Ovary (tissue), 9 donors: ENCODE data around the gene FIZ1. TPM values are rescaled to one million over a fixed set of nuclear protein-coding genes. Genes with fewer than 3 reads are reported as not detected.
A peak's percentile ranks its signal among the peaks of the same experiment; 100 is the strongest.

ENCODE experiments used
- DNase-seq, 5 donors: peaks; one replicate each; pipeline ENCODE4 v3.0.0-alpha.2; 2019 to 2020
- H3K27ac ChIP-seq, 2 donors: fragments of 200-600 bp; one replicate each; pipeline versions ENCODE4 v1.5.1 to v1.8.0; 2019 to 2022
- H3K27me3 ChIP-seq: fragments of 200-600 bp; one replicate; pipeline ENCODE4 v1.8.0; 2022
- H3K36me3 ChIP-seq: fragments of 200-600 bp; sonication (generic); one replicate; pipeline ENCODE4 v1.5.1; 2019
- H3K4me1 ChIP-seq: one replicate; pipeline ENCODE4 v1.8.1; 2013; ENCODE audit warnings: mild to moderate bottlenecking, moderate library complexity; ENCODE audit not compliant: insufficient read depth
- H3K4me3 ChIP-seq: fragments of 200-600 bp; sonication (generic); one replicate; pipeline ENCODE4 v1.5.1; 2017
- H3K9me3 ChIP-seq, 2 donors: fragments of 200-600 bp in 1 of 2; sonication (generic) in 1 of 2; one replicate each; pipeline versions ENCODE4 v1.5.1 to v1.8.1; 2013 to 2019; ENCODE audit warnings: mild to moderate bottlenecking in 1 of 2, moderate library complexity in 1 of 2
- EP300 ChIP-seq: sonication (generic); formaldehyde crosslinking; IDR thresholded peaks from one replicate; pipeline ENCODE4 v1.6.1; 2017; ENCODE audit warnings: antibody characterized with exemption
- POLR2A ChIP-seq: fragments of 450-650 bp; IDR thresholded peaks from one replicate; pipeline ENCODE4 v1.6.1; 2017; ENCODE audit warnings: antibody characterized with exemption, mild to moderate bottlenecking, moderate library complexity
- WGBS, 3 donors: extraction: QIAGEN DNeasy Blood & Tissue Kit in 1 of 3; methylation state at CpG; one replicate each; pipeline versions ENCODE4 v1.1.5 to v1.1.7; 2013 to 2017; 5-methylcytosine and 5-hydroxymethylcytosine counted together
- intact Hi-C, 4 donors: fragments of 100-400 bp; cut with DNase I; formaldehyde crosslinking; loops; one replicate each; pipeline versions ENCODE4 v1.11.0 to v1.15.1; 2022 to 2023
- polyA plus RNA-seq, 2 donors: library from polyadenylated mRNA; stranded (reverse); fragments of 200-250 nt in 1 of 2; fragments of 350-450 nt in 1 of 2; fragmentation: Illumina TruSeq in 1 of 2; extraction: RNeasy Lipid Tissue Mini Kit (QIAGEN cat#74804) in 1 of 2; gene quantifications; one replicate each; pipeline ENCODE4 v1.2.3, GENCODE V29; 2013 to 2014
- total RNA-seq, 7 donors: library from RNA; depleted of rRNA in 2 of 7; stranded (reverse); fragments of >200 nt in 2 of 7; fragmentation: NEBNext Ultra II Directional in 3 of 7; extraction: Animal tissue kit (Norgen Biotek cat#: 25700) in 3 of 7; gene quantifications; one replicate each; pipeline versions ENCODE4 v1.1.0 to v1.2.4, GENCODE V29; 2016 to 2023
- TF ChIP-seq, protein P1 (sequence below), 3 donors: fragments of 450-650 bp in 2 of 3; fragments of 200-600 bp in 1 of 3; IDR thresholded peaks; one replicate each; pipeline versions ENCODE4 v1.5.1 to v1.8.0; 2016 to 2022; ENCODE audit warnings: antibody characterized with exemption in 3 of 3, mild to moderate bottlenecking in 1 of 3
- donor health status: DM: no; HTN: no; CAD: no; lungs with moderate emphysema.
- donor health status: DM: no; HTN: no; CAD: no.
- donor health status: Bipolar disorder and iron deficiency.
- donor health status: DM: yes; HTN: yes; CAD: no.
- donor health status: DM: no; HTN: no; CAD: no.
- donor health status: DM: yes; HTN: yes; CAD: no.

The FIZ1 gene
- total and polyA plus RNA-seq, 9 donors = 3.6 to 22.7 (median 13.4) TPM

DNA sequence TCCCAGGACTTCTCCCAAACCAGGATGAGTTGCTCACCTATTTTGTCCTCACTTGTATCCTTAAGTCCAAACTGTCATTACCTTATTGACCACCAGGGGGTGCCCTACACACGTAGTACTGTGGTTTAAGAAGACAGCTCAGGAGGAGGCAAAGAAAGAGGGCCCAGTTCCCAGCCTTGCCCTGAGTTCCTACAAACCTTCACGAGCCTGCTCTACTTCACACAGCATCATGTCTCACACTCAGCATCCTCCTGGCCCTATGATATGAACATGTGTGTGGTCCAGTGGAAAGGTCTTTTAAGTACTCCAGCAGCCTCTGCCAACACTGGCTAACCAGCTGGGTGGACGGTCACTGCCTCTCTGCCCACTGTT, 33.1 kb upstream of the FIZ1 start:
- intact Hi-C loops = loop anchor here in 2 of 4 donors (5.0 to 10.0 kb wide), 2 partner anchors 115 to 518 kb away; partner anchors contain the start of gene PPP1R12C (in 1 of the 2)
- H3K27me3 ChIP-seq = no peaks in the 10 kb centered on the region
- 18 to 27% (median 22%) methylated on average over 3 of the region's 3 CpGs for WGBS, 3 donors
- peaks cover 10% of the 10 kb centered on the region for H3K4me1 ChIP-seq
- no peaks in the 10 kb centered on the region for H3K36me3 ChIP-seq
- H3K4me3 ChIP-seq = no peak overlapping the region
- DNase-seq = peak; percentile 63 to 93 (median 81)
- no peak overlapping the region for H3K27ac ChIP-seq
- no peaks in the 10 kb centered on the region for H3K9me3 ChIP-seq
- TF ChIP-seq EP300 = no peak
- TF ChIP-seq POLR2A = no peak
- TF ChIP-seq, protein P1, sequence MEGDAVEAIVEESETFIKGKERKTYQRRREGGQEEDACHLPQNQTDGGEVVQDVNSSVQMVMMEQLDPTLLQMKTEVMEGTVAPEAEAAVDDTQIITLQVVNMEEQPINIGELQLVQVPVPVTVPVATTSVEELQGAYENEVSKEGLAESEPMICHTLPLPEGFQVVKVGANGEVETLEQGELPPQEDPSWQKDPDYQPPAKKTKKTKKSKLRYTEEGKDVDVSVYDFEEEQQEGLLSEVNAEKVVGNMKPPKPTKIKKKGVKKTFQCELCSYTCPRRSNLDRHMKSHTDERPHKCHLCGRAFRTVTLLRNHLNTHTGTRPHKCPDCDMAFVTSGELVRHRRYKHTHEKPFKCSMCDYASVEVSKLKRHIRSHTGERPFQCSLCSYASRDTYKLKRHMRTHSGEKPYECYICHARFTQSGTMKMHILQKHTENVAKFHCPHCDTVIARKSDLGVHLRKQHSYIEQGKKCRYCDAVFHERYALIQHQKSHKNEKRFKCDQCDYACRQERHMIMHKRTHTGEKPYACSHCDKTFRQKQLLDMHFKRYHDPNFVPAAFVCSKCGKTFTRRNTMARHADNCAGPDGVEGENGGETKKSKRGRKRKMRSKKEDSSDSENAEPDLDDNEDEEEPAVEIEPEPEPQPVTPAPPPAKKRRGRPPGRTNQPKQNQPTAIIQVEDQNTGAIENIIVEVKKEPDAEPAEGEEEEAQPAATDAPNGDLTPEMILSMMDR (IDR thresholded peaks at IDR 0.05) = peak; percentile 77 to 90 (median 79)

DNA sequence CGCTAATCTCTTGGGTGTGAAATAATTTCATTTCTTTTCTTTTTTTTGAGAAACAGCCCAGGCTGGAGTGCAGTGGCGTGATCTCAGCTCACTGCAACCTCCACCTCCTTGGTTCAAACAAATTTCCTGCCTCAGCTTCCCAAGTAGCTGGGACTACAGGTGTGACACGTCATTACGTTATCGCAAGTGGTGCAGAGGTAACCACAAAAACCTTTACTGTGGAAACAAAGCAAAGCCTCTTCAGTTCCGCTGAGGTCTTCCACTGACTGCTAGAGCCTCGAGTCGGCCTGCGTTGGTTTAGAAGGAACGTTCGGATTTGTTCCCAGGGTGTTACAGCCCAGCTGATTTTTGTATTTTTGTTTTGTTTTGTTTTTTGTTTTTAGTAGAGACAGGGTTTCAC, 27.0 kb upstream of the FIZ1 start:
- TF ChIP-seq, protein P1 (IDR thresholded peaks at IDR 0.05) = no peak
- no peak for TF ChIP-seq EP300
- TF ChIP-seq POLR2A = no peak
- intact Hi-C loops = no loop called here
- H3K36me3 ChIP-seq = no peaks in the 10 kb centered on the region
- no peak overlapping the region for H3K27ac ChIP-seq
- H3K27me3 ChIP-seq = no peaks in the 10 kb centered on the region
- H3K4me1 ChIP-seq = peaks cover 4% of the 10 kb centered on the region
- no peak overlapping the region for H3K4me3 ChIP-seq
- WGBS, 3 donors = 82 to 87% (median 85%) methylated on average over 11 of the region's 11 CpGs
- no peak for DNase-seq
- no peaks in the 10 kb centered on the region for H3K9me3 ChIP-seq

DNA sequence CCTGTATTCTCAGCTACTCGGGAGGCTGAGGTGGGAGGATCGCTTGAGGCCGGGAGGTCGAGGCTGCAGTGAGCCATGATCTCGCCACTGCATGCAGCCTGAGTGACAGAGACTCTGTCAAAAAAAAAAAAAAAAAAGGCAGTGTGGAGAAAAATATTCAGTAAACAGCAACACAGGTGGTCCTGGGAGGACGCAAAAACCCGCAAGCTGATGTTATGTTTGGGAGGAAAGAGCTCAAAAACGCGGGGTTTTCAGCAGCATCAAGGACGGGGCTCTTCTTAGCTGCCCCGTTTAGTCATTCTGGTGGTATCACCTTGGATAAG, 25.6 kb upstream of the FIZ1 start:
- 14 to 24% (median 19%) methylated on average over 11 of the region's 11 CpGs for WGBS, 3 donors
- H3K4me3 ChIP-seq = peak overlapping the region; percentile 60
- intact Hi-C loops = no loop called here
- TF ChIP-seq, protein P1 (IDR thresholded peaks at IDR 0.05) = no peak
- TF ChIP-seq POLR2A = no peak
- no peak for TF ChIP-seq EP300
- no peaks in the 10 kb centered on the region for H3K9me3 ChIP-seq
- H3K4me1 ChIP-seq = peaks cover 4% of the 10 kb centered on the region
- peak in 1 of 5 donors; percentile 45 for DNase-seq
- peak overlapping the region in 1 of 2 donors; percentile 90 for H3K27ac ChIP-seq
- H3K27me3 ChIP-seq = no peaks in the 10 kb centered on the region
- no peaks in the 10 kb centered on the region for H3K36me3 ChIP-seq

DNA sequence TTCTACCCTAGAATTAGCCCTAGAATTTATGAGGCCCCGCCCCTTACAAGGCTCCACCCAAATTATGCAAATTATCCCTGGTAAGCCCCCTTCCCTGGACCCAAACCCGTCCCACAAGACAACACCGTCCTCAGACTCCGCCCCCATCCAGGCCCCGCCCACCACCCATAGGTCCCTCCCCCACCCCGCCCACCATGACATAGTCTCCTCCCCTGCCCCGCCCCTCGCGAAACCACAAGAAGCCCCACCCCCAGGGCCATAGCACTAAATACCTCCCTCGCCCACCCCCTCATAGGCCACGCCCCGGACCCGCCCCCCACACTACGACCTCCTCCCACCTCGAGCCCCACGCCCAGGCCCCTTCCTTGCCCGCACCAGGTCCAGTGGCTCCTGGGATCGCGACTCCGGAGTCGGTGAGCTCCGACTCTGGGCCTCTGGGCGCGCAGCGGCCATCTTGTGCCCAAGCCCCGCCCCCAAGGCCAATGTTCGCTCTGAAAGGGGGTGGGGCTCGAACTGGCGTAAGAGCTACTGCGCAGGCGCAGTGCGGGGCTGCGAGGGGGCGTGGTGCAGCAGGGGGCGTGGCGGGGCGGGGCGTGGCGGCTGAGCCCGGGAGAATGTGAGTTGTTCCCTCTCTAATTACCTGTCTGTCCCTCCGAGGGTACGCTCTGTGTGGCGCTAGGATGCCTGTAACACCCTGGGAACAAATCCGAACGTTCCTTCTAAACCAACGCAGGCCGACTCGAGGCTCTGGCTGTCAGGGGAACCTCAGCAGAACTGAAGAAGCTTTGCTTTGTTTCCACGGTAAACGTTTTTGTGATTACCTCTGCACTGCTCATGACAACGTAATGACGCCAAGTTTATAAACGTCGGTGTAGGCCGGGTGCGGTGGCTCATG, 25.0 kb upstream of the FIZ1 start, which contains the start of gene ZNF784:
Gene ZNF784, minus strand, starts transcription at position 458 of the 895 bp plus-strand sequence. Its CDS starts 5 bp downstream, at position 453.
- WGBS, 3 donors = 1% methylated on average over 41 to 56 of the region's 56 CpGs
- peak; percentile 92 to 96 (median 95) for DNase-seq
- Histone ChIP-seq H3K4me3 (peak within 1 kb of the TSS; percentile 60), H3K9me3 (no peaks in the 10 kb centered on the region), H3K4me1 (peaks cover 4% of the 10 kb centered on the region), H3K27ac (peak within 1 kb of the TSS; percentile 90 to 91), H3K27me3 (no peaks in the 10 kb centered on the region), H3K36me3 (no peaks in the 10 kb centered on the region)
- intact Hi-C loops = loop anchor here in 1 of 4 donors (5.0 kb wide), 1 partner anchor 107 kb away; no protein-coding TSS in a partner anchor
- peak; percentile 79 for TF ChIP-seq POLR2A
- TF ChIP-seq EP300 = no peak

DNA sequence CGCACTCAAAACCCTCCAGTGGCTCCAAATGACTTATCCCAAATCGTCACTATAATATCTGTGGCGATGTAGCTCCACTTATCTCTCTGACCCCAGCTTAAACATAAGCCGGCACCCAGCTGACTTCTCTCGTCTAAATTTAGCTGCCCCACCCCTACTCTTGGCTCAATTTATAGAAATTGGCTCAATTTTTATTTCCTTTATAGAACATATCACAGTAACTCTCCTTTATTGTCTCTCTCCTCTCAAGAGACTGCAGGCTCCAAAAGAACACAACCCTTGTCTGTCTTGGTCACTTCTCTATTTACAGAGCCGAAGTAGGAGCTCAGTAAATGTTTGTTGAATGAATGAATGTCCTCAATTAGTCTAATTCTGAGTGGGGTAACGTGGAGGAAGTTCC, 24.2 kb upstream of the FIZ1 start:
- Histone ChIP-seq H3K9me3 (no peaks in the 10 kb centered on the region), H3K27me3 (no peaks in the 10 kb centered on the region), H3K27ac (peak overlapping the region; percentile 90 to 91), H3K4me1 (peaks cover 4% of the 10 kb centered on the region), H3K4me3 (peak overlapping the region; percentile 60), H3K36me3 (no peaks in the 10 kb centered on the region)
- intact Hi-C loops = loop anchor here in 1 of 4 donors (5.0 kb wide), 1 partner anchor 106 kb away; no protein-coding TSS in a partner anchor
- no peak for DNase-seq
- 46 to 52% (median 51%) methylated on average over 7 of the region's 7 CpGs for WGBS, 3 donors
- no peak for TF ChIP-seq EP300
- TF ChIP-seq, protein P1 (IDR thresholded peaks at IDR 0.05) = no peak
- TF ChIP-seq POLR2A = no peak
